Epidermal melanocyte (primary cell): ENCODE data around the gene ERVK3-1.
A peak's percentile ranks its signal among the peaks of the same experiment; 100 is the strongest.
"Not testable (repeated sequence)": the region's sequence is repeated elsewhere in the genome, so short reads cannot be mapped to it uniquely, and the experiment has no call there.

Experiments used
- DNase-seq: peaks from one replicate; pipeline ENCODE4 v3.0.0; 2011; ENCODE audit warnings: low spot score; ENCODE audit not compliant: insufficient read length

Gene ERVK3-1

DNA sequence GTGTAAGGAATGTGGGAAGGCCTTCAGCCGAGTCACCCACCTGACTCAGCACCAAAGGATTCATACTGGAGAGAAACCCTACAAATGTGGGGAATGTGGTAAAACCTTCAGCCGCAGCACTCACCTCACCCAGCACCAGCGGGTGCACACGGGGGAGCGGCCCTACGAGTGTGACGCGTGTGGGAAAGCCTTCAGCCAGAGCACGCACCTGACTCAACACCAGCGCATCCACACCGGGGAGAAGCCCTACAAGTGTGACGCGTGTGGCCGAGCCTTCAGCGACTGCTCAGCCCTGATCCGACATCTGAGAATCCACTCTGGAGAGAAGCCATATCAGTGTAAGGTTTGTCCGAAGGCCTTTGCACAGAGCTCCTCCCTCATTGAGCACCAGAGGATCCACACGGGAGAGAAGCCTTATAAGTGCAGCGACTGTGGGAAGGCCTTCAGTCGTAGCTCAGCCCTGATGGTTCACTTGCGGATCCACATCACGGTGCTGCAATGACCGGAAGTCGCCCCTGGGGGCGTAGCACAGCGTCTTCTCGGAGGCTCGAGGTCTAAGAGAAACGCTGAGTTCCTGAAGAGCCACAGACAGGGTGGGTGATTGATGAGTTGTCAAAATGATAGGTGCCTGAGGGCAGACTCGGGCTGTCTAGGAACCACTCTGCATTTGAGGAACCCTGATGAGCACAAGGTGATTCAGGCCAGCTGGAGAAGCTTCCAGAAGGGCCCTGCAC, 33.8 kb downstream of the ERVK3-1 start:
- DNase-seq = no peak

DNA sequence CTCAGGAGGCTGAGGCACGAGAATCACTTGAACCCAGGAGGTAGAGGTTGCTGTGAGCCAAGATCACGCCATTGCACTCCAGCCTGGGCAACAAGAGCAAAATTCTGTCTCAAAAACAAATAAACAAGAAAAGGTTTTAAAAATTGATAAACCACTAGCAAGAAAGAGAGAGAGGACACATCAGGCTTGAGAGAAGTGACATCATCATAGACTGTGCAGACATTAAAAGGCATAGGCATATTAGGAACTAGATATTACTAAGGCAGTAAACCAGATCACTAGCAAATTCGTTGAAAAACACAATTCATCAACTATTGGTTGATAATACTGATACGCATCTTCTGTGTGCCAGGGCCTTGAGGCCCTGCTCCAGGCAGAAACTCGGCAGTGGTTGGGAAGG, 40.4 kb downstream of the ERVK3-1 start:
- peak; percentile 12 for DNase-seq

DNA sequence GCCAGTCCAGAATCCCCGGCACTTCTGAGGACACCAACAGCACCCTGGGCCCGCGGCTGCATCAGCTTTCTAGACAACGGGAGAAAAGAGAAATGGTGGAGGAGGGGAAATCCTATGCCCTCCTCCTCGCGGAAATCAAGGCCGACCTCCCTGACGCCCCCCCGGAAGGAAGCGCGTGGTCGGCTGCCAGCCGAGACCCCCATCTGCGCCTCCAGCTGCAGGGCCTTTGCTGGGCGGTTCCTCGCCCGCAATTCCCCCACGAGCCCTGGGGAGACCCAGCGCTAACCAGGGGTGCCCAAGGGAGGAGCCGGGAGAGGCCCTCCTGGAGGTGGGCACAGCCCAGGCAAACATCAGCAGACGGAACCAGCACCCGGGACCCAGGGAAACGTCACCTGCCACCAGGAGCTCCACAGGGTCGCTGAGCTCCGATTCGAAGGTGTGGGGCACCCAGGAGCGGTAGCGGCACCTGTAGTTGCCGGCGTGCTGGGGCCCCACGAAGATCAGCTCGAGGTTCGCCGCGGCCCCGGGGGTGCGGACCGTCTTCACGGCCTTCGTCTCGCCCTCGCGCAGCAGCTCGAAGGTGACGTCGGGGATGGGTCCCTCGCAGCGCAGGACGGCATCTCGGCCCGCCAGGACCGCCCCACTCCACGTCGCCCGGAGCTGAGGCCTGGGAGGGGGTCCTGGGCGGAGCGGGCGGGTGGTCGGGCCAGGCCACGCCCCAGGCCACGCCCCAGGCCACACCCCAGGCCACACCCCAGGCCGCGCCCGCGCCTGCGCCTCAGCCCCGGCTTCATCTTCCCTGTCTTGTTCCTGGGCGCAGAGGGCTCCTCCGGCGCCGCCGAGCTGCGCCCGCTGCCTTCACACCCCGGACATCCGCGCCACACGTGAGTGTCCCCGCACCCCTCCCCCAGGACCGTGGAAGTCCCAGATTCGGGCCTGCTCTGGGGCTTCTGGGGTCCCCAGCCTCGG, 42.1 kb downstream of the ERVK3-1 start:
- DNase-seq = peak; percentile 93

DNA sequence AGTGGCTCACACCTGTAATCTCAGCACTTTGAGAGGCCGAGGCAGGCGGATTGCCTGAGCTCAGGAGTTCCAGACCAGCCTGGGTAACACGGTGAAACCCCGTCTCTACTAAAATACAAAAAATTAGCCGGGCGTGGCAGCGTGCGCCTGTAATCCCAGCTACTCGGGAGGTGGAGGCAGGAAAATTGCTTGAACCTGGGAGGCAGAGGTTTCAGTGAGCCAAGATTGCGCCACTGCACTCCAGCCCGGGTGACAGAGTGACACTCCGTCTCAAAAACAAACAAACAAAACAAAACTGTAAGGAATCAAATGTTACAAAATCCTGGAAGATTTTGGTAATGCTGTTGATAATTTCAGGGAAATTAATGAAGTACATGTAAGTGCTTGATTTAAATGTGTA, 42.9 kb downstream of the ERVK3-1 start:
- not testable (repeated sequence) for DNase-seq

DNA sequence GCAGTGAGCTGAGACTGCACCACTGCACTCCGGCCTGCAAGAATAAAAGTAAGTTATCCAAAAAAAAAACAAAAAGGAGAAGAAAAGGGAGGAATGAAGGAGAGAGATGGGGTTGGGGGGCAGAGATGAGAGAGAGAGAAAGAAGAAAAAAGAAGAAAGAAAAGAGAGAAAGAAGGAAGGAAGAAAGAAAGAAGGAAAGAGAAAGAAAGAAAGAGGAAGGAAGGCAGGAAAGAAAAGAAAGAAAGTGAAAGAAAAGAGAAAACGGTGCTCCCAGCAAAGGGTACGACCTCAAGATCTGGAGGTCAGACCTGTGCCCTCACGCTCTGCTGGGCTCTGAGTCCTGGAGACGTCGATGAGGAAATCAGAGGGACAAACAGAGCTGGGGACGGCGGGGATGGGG, 44.4 kb downstream of the ERVK3-1 start:
- DNase-seq = no peak

DNA sequence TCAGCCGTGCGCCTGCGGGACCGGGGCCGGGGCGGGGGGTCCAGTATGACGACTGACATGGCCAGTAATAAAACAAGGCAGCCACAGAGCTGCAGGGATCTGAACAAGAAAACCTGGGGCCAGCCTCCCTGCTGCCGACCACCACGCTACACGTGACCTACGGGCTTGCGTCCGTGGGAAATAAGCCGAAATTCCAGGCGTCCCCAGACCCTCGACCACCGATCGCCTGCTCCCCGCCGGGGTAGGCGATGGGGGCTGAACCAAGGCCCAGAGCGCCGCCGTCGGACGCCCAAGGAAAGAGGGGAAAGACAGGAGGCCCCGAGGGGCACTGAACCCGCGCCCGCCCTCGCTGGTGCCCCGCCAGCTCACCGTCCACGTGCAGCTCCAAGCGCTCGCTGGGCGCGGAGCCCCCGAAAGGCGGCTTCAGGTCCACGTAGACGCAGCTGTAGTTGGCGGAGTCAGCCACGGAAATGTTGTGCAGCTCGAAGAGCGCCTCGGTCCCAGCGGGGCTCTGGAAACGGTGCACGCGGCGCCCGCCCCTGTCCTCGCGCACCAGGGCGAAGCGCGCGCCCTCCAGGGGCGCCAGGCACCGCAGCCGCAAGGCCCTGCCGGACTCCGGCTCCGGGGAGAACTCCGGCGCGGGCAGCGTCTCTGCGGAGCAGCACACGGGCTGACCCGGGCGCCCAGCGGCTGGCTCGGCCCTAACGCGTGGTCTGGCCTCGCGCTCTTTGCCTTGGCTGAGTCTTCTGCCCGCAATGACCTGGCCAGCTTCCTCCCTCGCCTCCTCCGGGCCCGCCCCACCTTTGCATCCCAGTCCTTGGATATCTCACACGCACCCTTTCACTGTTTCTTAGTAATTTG, 45.1 kb downstream of the ERVK3-1 start:
- DNase-seq = no peak

DNA sequence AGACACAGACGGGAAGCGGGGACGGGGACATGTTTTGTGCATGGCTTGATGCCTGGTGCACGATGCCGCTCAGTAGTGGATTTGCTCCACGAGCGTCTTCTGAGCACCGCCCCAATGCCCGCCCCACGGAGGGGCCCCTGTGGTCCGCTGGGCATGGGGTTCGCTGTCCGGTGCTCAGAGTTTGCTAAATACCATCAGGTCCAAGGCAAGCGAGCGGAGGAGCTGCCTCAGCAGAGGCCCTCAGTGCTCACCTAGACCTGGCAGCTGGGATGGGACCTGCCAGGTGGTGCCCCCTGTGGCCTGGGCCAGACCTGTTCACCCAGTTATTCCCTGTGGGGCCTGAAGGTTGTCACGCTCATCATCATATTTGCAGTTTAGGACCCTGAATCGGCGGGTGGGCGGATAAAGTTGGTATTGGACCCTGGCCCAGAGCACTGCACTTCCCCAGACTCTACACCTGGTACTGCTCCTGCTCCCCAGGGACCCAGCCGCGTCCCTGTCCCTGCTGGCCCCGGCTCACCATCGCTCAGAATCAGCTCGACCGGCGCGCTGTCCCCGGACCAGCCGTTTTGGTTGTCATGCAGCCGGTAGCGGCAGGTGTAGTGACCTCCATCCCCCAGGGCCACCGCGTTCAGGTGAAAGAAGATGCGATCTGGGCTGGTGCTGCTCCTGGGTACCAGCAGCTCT, 45.8 kb downstream of the ERVK3-1 start:
- no peak for DNase-seq

DNA sequence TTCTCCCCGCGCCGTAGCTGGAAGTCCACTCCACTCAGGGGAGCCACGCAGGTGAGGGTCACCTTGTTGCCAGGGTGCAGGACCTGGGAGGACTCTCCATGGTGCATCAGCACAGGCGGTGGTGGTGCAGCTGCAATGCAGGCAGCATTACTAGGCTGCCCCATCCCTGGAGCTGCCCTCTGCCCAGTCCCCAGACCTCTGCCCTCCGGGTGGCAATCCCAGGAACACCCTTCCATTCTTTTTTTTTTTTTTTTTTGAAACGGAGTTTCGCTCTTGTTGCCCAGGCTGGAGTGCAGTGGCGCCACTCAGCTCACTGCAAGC, 46.3 kb downstream of the ERVK3-1 start:
- DNase-seq = no peak

DNA sequence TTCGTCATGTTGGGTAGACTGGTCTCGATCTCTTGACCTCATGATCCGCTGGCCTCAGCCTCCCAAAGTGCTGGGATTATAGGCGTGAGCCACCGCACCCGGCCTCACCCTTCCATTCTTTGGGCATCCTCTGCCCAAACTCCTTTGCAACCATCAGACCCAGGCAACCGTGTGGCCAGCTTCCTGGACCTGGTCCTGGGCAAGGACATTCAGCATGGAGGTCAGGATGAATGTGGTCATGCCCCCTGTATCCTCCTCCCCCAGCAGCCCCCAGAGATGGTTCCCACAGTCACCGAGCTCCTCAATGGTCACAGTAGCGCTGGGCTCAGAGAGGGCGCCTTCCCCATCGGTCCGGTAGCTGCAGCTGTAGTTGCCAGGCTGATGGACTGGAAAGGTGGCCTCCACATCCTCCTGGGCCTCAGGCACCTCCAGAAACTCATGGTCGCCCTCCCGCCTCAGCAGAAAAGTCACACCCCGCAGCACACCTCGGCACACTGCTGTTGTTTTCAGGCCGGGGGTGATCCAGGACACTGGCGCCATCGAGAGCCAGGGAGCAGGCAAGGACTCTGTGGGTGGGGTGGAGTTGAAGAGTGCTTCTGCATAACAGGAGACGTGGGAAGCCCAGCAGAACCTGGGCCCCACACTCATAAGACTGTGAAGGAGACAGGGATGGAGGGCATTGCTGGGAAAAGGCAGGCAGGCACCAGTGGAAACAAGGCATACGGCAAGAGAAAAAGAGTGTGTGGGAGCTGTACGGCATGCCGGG, 47.0 kb downstream of the ERVK3-1 start:
- DNase-seq = no peak

DNA sequence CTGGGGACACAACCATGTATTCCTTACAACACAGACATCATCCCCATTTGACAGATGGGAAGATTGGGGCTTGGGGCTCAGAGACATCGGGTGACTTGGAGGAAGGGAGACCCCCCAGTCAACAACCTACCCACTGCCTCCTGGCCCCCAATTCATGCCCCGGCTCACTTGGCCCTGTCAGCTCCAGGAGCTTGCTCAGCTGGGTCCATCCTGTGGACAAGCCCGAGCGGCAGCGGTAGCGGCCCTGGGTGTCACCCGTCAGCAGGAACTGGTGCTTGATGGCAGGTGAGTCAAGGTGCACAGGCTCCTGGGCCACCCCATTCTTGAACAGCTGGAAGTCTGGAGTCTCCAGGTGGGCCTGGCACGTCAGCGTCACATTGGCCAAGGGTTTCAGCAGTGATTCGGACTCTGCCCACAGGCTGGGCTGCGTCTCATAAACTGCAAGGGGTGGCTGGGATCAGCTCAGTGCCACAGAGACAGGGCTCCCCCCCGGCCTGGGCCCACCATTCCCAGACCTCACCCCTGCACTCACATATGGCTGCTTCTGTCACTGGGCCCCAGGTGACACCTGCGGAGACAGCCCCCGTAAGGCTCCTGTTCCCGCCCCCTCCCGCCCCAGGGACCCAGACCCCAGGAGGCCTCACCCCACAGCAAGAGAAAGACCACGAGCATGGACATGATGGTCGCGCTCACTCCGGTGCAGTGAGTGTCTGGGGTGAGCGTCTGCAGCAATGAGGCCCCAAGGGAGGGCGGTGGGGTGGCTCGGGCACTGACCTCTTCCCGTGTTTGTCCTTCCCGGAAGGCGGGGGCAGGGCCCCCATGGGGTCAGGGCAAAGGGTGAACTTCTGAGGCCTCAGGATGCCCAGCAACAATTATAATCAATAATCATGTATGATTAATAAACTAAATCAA, 47.8 kb downstream of the ERVK3-1 start, which contains the start of gene A1BG:
Gene A1BG, minus strand, starts transcription at position 733 of the 912 bp plus-strand sequence. Its CDS starts 55 bp downstream, at position 678.
- no peak for DNase-seq

DNA sequence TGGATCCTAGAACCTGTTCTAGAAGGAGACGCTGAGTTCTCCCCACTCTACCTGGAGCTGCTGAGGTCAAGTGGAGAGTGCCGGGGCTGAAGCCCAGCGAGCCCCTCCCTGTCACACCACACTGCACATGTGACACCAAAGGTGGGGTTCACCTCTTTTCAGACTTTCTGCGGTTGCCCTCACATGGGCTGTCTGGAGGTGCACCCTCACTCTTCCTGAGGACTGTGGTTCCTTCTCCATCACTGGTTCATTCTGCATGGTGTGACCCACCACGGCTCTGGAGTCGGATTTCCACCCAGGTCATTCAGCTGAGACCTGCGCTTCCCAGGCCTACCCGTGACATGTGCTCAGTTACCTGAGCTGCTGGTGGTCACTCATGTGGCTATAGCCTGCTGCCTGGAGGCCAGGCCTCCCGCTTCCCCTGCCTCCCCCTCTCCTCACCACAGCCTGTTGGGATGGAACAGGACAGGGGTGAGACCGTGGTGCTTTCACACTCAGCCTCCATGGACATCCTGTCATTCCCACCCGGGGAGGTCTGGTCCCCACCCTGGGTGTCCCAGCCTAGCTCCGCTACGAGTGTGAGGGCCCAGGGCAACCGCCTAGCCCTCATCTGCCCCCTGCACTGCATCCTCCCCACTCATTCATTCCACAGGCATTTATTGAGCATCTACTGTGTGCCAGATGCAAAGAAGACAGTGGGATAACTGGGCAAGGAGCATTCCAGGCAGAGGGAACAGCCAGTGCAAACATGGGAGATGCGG, 48.7 kb downstream of the ERVK3-1 start:
- peak; percentile 13 for DNase-seq

DNA sequence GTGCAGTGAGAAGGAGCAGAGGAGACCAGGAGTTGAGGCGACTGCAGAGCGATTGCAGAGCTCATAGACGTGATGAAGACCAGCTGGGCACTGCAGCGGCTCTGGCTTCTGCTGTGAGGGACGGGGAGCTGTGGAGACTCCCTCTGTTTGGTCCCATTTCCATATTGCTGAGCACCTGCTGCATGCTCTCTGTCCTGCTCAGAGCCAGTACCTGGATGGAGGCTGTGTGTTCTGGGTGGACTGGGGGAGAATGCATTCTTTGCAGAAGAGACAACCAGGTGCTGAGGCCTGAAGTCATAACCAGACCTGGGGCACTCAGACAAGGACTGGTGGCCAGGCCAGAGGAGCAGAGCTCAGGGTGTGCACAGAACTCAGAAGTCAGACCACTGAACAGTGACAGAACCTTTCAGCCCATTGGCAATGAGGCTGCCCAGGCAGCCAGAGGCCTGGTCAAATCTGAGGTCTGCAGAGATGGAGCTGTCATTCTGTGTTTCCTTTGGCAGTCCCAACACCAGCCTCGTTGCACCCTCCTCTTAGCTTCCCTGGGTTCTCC, 49.4 kb downstream of the ERVK3-1 start:
- DNase-seq = peak; percentile 15

DNA sequence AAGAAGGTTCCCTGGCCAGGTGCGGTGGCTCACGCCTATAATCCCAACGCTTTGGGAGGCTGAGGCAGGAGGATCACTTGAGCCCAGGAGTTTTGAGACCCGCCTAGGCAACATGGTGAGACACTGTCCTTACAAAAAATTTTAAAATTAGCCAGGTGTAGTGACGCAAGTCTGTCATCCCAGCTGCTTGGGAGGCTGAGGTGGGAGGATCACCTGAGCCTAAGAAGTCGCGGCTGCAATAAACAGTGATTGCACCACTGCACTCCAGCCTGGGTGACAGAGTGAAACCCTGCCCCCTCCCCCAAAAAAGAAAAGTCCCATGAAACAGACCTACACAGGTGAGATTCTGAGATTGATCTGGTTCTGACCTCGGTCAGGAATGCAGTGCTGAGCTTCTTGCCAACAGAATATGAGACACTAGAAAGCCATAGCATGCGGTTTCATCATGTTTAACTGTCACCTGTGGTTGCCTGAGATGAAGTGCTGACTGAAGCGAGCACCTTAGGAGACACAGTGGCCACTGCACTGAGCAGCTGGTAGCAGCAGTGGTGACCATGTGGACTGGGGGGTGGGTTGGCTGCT, 50.1 kb downstream of the ERVK3-1 start:
- DNase-seq = peak; percentile 14

DNA sequence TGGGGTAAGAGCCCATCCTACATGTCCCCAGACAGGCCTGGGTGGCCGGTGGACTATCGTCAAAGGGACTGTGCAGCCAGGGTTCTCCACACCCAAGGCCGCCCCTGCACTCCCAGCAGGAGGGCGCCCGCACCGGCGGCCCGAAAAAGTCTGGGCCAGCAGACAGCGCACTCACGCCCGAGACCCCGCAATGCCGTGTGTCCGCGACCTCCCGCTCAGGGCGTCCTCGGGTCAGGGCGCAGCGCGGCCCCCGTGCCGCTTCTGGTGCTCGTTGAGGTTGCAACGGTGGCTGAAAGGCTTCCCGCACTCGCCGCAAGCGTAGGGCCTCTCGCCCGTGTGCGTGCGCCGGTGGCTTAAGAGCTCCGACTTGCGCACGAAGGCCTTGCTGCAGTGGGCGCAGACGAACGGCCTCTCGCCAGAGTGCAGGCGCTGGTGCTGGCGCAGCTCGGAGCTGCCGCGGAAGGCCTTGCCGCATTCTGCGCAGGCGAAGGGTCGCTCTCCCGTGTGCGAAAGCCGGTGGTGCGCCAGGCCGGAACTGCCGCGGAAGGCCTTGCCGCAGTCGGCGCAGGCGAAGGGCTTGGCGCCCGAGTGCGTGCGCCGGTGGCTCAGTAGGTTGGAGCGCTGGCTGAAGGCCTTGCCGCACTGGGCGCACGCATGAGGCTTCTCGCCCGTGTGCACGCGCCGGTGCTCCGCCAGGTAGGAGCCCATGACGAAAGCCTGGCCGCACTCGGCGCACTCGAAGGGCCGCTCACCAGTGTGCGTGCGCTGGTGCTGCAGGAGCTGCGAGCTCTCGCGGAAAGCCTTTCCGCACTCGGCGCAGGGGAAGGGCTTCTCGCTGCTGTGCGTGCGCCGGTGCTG, 51.0 kb downstream of the ERVK3-1 start:
- peak; percentile 30 for DNase-seq

DNA sequence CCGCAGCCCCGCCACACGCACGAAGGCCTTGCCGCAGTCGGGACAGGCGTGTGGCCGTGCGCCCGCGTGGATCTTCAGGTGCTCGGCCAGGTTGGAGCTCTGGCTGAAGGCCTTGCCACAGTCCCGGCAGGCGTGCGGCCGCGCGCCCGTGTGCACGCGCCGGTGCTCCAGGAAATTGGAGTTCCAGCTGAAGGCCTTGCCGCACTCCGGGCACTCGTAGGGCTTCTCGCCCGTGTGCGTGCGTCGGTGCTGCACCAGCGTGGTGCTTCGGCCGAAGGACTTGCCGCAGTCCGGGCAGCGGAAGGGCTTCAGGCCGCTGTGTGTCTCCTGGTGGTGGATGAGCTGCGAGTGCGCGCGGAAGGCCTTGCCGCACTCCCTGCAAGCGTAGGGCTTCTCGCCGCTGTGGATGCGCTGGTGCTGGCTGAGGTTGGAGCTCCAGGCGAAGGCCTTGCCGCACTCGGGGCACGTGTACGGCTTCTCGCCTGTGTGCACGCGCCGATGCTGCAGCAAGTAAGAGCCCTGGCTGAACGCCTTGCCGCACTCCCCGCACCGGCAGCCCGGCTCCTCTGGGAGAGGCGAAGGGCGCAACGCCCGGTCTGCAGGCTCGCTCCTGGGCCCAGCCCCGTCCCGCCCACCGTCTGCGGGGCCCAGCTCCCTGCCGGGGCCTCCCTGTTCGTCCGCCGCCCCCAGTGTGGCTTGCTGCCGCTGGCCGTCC, 51.7 kb downstream of the ERVK3-1 start:
- peak; percentile 15 for DNase-seq

DNA sequence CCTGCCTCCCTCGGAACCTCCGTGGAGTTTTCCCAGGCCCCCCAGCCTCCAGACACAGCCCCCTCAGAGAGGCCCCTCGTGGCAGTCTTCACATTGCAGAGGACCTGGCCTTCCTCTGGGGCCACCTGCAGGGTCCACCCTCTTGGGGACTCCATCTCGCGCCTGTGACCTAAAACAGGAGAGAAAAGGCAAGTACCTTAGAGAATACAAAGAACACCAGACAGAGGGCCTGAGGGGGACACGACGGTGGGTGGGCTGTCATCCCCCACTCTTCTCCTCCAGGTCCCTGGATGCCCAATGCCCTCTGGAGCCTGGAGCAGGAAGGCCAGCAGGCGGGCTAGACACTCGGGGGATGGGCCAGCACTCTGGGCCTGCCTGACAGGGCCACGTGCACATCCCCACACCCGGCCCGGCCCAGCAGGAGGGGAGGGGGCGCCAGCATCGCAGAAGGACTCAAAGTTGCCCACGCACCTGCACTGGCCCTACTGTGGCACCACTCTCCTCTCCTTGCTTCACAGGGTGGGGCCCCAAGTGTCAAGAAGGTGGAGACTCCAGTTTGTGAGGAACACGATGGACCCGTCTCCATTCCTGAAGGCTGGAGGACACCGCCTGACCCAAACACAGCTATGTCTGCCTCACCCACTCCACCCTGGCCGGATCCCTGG, 52.4 kb downstream of the ERVK3-1 start:
- DNase-seq = peak; percentile 16
